Measurements from ENCODE around the gene MAP3K7. TPM values are rescaled to one million over a fixed set of nuclear protein-coding genes. Genes with fewer than 3 reads are reported as not detected.

MAP3K7 gene
- total RNA-seq, 2 experiments from 2014 or later = 26.3 to 28.7 TPM

GRCh38 chr6:90508753-90509152, 78.1 kb downstream of the MAP3K7 start:
- H3K27ac Mint-ChIP-seq = no peak overlapping the region
- H3K27me3 Mint-ChIP-seq = no peaks in the 10 kb centered on the region
- ChIA-PET POLR2A (no interaction called here), CTCF (no interaction called here)
- DNase-seq = no peak
- peaks cover 22% of the 10 kb centered on the region for H3K36me3 Mint-ChIP-seq
- peaks cover 15% of the 10 kb centered on the region for H3K9me3 Mint-ChIP-seq
- H3K4me3 Mint-ChIP-seq = no peak overlapping the region
- intact Hi-C loops (cut with micrococcal nuclease) = no loop called here
- H3K4me1 Mint-ChIP-seq (ENCODE audit: low read depth) = no peaks in the 10 kb centered on the region

DNA sequence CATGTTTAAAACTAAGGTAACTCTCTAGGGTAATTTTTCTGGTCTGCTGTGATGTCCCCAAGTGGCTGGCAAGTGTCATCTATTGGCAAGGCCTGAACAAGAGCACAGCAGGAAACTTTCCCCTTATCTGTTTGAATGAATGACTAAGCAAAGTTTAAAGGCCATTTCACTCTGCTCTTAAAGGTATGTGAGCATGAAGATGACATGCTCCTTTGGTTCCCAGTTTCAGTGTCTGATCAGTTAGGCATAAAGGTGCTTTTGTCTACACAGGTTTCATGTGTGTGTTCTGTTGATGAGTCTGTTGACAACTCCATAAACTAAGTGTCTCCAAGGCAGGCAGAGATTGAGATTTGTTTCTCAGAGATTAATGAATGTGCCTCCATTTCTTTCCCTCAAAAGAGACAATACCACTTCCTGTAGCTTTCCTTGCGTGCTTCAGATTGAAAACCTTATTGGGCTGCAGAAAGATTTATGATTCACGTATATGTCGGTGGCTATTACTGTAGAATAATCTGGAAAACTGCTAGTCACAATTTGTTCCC, 83.9 kb downstream of the MAP3K7 start:
- H3K4me1 Mint-ChIP-seq (ENCODE audit: low read depth) = peaks cover 10% of the 10 kb centered on the region
- no peaks in the 10 kb centered on the region for H3K27me3 Mint-ChIP-seq
- no peak overlapping the region for H3K27ac Mint-ChIP-seq
- CTCF ChIA-PET = no interaction called here
- H3K9me3 Mint-ChIP-seq = peaks cover under 1% of the 10 kb centered on the region
- no peak for DNase-seq
- POLR2A ChIA-PET = no interaction called here
- intact Hi-C loops (cut with micrococcal nuclease) = no loop called here
- peaks cover under 1% of the 10 kb centered on the region for H3K36me3 Mint-ChIP-seq
- H3K4me3 Mint-ChIP-seq = no peak overlapping the region

DNA sequence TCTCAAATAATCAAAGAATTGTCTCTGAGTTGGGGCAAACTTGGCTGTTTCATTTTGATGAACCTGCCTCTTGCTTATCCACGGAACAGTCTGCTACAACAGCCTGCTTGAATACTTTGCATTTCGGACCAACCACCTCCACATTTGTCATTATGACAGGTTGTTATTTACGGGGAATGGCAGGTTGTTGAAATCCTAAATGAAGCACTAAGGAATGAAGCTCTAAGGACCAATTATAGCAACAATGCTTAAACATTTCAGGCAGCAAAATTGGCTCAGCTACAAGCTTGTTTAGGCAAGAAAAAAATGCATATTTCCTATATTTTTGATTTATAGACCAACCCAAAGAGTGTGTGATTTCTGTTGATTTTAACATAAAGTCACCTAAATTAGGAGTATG, 84.5 kb downstream of the MAP3K7 start:
- Mint-ChIP-seq H3K27ac (no peak overlapping the region), H3K4me1 (ENCODE audit: low read depth) (peaks cover 10% of the 10 kb centered on the region), H3K36me3 (no peaks in the 10 kb centered on the region), H3K9me3 (no peaks in the 10 kb centered on the region), H3K4me3 (no peak overlapping the region), H3K27me3 (no peaks in the 10 kb centered on the region)
- ChIA-PET POLR2A (no interaction called here), CTCF (no interaction called here)
- intact Hi-C loops (cut with micrococcal nuclease) = no loop called here
- no peak for DNase-seq

- H3K9me3 Mint-ChIP-seq = no peaks in the 10 kb centered on the region
- H3K27me3 Mint-ChIP-seq = no peaks in the 10 kb centered on the region
- intact Hi-C loops (cut with micrococcal nuclease) = no loop called here
- no peak overlapping the region for H3K4me3 Mint-ChIP-seq
- H3K36me3 Mint-ChIP-seq = no peaks in the 10 kb centered on the region
- POLR2A ChIA-PET = no interaction called here
- H3K27ac Mint-ChIP-seq = no peak overlapping the region
- DNase-seq = no peak
- CTCF ChIA-PET = interaction anchor here (2.0 kb wide), 1 partner anchor 21 kb away, joined by 6 read pairs; no protein-coding TSS in a partner anchor
- H3K4me1 Mint-ChIP-seq (ENCODE audit: low read depth) = peaks cover 10% of the 10 kb centered on the region
These were observed 86.4 kb downstream of the MAP3K7 start for GRCh38 chr6:90500458-90500857.

GRCh38 chr6:90497411-90497810, 89.5 kb downstream of the MAP3K7 start:
- no peak overlapping the region for H3K4me3 Mint-ChIP-seq
- peaks cover 4% of the 10 kb centered on the region for H3K27me3 Mint-ChIP-seq
- intact Hi-C loops (cut with micrococcal nuclease) = no loop called here
- POLR2A ChIA-PET = no interaction called here
- CTCF ChIA-PET = interaction anchor here (0.6 to 0.9 kb wide), 2 partner anchors 20 to 214 kb away, joined by 3 to 4 read pairs; no protein-coding TSS in a partner anchor
- no peaks in the 10 kb centered on the region for H3K36me3 Mint-ChIP-seq
- H3K27ac Mint-ChIP-seq = no peak overlapping the region
- DNase-seq = no peak
- no peaks in the 10 kb centered on the region for H3K9me3 Mint-ChIP-seq
- H3K4me1 Mint-ChIP-seq (ENCODE audit: low read depth) = no peaks in the 10 kb centered on the region

DNA sequence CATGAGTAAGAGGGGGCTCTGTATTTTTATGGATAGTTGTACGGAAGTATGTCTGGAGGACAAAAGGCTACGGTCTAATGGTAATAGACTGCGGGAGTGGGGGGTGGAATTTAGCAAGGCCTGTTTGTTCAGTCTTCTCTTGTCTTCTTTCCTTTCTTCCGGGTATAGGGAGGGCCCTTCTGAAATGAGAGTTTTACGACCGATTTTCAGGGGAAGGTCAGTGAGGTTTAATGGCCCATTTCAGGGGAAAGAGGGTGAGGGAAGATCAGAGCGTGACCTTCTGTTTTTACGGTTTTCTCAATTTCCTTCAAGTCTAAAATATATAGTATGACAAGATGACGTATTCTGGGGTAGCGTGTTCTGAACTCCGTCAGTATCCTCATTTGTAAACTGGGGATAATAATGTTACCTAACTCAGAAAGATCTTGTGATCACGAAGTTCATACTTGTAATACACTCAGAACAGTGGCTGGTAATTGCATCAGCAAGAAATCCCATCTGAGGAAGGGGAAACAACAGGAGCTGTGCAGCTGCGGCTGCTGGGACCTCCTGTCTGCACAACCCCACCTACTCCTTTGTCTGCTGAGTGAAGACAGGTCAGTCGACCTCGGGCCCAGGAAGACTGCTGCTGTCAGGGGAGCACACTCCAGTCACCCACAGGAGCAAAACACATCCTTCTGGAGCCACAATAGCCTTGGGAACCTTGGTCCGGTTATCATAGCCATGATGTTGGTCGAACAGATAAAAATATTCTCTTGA, 90.4 kb downstream of the MAP3K7 start:
- intact Hi-C loops (cut with micrococcal nuclease) = no loop called here
- no peak overlapping the region for H3K4me3 Mint-ChIP-seq
- H3K9me3 Mint-ChIP-seq = no peaks in the 10 kb centered on the region
- H3K27ac Mint-ChIP-seq = no peak overlapping the region
- H3K27me3 Mint-ChIP-seq = peaks cover 9% of the 10 kb centered on the region
- H3K36me3 Mint-ChIP-seq = no peaks in the 10 kb centered on the region
- H3K4me1 Mint-ChIP-seq (ENCODE audit: low read depth) = no peaks in the 10 kb centered on the region
- no peak for DNase-seq
- ChIA-PET CTCF (no interaction called here), POLR2A (no interaction called here)

DNA sequence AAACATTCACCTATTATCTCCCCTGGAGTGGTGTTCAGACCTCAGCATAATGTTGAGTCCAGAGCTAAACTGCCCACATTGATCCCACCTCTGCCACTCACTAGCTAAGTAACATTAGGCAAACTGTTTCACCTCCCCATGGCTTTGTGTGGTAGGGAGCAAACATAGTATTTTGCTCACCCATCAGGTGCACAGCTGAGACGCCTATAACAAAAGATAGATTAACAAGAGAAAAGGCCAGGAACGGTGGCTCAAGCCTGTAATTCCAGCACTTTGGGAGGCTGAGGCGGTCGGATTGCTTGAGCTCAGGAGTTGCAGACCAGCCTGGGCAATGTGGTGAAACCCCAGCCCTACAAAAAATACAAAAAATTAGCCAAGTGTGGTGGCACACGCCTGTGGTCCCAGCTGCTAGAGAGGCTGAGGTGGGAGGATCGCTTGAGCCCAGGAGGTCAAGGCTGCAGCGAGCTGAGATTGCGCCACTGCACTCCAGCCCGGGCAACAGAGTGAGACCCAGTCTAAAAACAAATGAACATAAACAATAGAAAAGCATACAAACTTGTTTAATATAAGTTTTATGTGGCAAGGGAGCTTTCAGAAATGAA, 91.6 kb downstream of the MAP3K7 start:
- intact Hi-C loops (cut with micrococcal nuclease) = no loop called here
- CTCF ChIA-PET = no interaction called here
- Mint-ChIP-seq H3K27ac (no peak overlapping the region), H3K9me3 (no peaks in the 10 kb centered on the region), H3K4me1 (ENCODE audit: low read depth) (no peaks in the 10 kb centered on the region), H3K27me3 (peaks cover 12% of the 10 kb centered on the region), H3K4me3 (no peak overlapping the region), H3K36me3 (no peaks in the 10 kb centered on the region)
- DNase-seq = no peak
- POLR2A ChIA-PET = no interaction called here

DNA sequence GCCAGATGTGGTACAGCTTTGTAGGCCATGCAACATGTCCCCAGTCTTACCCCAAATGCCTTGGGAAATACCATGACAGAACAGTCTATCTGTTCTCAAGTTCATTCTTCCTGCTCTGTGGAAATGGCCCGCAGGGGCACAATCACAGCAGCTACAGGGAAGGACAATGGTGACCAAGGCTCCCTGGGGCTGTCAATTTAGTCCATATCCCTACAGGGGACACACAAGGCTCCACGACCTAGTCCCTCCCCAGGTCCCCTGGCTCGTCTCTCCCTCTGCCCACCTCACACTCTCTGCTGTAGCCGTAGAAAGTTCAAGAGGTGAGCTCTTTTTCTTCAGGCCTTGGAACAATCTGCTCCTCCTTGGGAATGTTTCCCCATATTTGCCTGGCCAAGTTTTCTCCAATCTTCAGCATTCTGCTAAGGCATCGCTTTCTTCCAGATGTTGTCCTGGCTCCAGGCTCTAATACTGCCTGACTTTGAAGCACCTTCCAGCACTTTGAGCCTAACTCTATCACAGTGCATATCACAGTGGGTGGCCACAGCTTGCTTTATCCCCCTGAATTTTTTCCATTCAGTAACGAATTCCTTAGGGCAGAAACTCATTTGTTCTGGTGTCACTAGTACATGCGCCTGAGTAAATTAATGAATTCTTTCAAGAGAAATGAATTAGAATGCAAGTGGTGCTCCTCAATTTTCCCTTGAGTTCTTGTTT, 92.6 kb downstream of the MAP3K7 start:
- H3K27me3 Mint-ChIP-seq = peaks cover 16% of the 10 kb centered on the region
- H3K27ac Mint-ChIP-seq = no peak overlapping the region
- POLR2A ChIA-PET = no interaction called here
- CTCF ChIA-PET = interaction anchor here (0.6 kb wide), 1 partner anchor 558 kb away, joined by 3 read pairs; no protein-coding TSS in a partner anchor
- intact Hi-C loops (cut with micrococcal nuclease) = no loop called here
- H3K9me3 Mint-ChIP-seq = no peaks in the 10 kb centered on the region
- no peak for DNase-seq
- no peaks in the 10 kb centered on the region for H3K36me3 Mint-ChIP-seq
- H3K4me1 Mint-ChIP-seq (ENCODE audit: low read depth) = no peaks in the 10 kb centered on the region
- no peak overlapping the region for H3K4me3 Mint-ChIP-seq

GRCh38 chr6:90493332-90493731, 93.5 kb downstream of the MAP3K7 start:
- H3K4me3 Mint-ChIP-seq = no peak overlapping the region
- H3K36me3 Mint-ChIP-seq = no peaks in the 10 kb centered on the region
- no peaks in the 10 kb centered on the region for H3K9me3 Mint-ChIP-seq
- intact Hi-C loops (cut with micrococcal nuclease) = no loop called here
- CTCF ChIA-PET = interaction anchor here (4.3 kb wide), 1 partner anchor 14 kb away, joined by 24 read pairs; no protein-coding TSS in a partner anchor
- H3K27ac Mint-ChIP-seq = no peak overlapping the region
- H3K4me1 Mint-ChIP-seq (ENCODE audit: low read depth) = no peaks in the 10 kb centered on the region
- no peak for DNase-seq
- H3K27me3 Mint-ChIP-seq = peaks cover 16% of the 10 kb centered on the region
- POLR2A ChIA-PET = no interaction called here

- no peaks in the 10 kb centered on the region for H3K4me1 Mint-ChIP-seq (ENCODE audit: low read depth)
- no peaks in the 10 kb centered on the region for H3K36me3 Mint-ChIP-seq
- ChIA-PET POLR2A (no interaction called here), CTCF (interaction anchor here (4.3 kb wide), 1 partner anchor 13 kb away, joined by 24 read pairs; no protein-coding TSS in a partner anchor)
- H3K4me3 Mint-ChIP-seq = no peak overlapping the region
- H3K27me3 Mint-ChIP-seq = peaks cover 16% of the 10 kb centered on the region
- no peaks in the 10 kb centered on the region for H3K9me3 Mint-ChIP-seq
- no peak overlapping the region for H3K27ac Mint-ChIP-seq
- no peak for DNase-seq
- intact Hi-C loops (cut with micrococcal nuclease) = no loop called here
These were observed 94.1 kb downstream of the MAP3K7 start for GRCh38 chr6:90492798-90493197.

DNA sequence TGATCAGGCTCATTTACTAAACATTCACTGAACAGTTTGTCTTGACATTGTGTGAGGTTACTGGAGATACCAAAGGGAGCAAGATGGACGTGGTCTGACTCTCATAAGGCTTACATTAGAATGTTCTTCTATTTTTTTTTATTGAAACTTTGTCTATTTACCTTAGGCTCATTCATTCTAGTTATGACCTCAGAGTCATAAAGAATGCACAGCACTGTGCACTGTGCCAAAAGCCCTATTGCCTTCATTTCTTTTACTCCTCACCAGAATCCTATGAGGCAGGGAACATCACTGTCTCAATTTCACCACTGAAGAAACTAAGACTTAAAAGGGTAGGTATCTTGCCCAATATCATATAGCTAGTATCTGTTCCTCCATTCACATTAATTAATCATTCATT, 94.5 kb downstream of the MAP3K7 start:
- Mint-ChIP-seq H3K4me3 (no peak overlapping the region), H3K4me1 (ENCODE audit: low read depth) (no peaks in the 10 kb centered on the region), H3K9me3 (no peaks in the 10 kb centered on the region), H3K36me3 (no peaks in the 10 kb centered on the region), H3K27me3 (peaks cover 16% of the 10 kb centered on the region), H3K27ac (no peak overlapping the region)
- POLR2A ChIA-PET = no interaction called here
- intact Hi-C loops (cut with micrococcal nuclease) = no loop called here
- CTCF ChIA-PET = interaction anchor here (4.3 kb wide), 1 partner anchor 13 kb away, joined by 24 read pairs; no protein-coding TSS in a partner anchor
- no peak for DNase-seq

DNA sequence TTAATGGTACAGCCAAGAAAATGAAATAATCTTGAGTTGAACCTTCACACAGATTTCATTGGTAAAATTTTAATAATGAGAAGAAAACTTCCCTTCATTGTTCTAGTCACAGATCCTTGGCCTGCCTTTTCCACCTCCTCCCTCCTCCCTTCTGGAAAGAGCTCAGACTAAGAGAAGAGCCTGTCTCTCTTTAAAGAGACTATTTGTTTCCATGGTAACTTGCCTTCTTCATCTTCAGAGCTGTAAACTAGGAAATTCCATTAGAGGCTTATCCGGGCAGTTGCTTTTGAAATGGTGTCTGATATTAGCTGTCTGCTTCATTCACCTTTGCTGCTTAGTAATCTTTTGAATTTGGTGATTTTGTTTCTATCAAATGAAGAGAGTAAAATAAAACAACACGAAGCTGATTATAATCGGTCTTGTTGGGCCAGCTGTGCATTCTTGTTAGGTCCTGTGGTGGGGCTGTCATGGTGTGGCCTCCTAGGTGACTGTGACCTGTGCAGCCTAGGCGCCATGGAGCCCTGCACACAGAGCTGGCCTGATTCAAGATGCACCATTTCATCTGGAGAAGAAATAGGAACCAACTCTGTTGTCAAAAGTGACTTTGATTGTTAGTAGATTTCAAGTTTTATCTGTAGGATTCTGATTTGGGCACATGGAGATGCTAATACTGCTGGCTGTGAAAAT, 96.7 kb downstream of the MAP3K7 start:
- peaks cover 5% of the 10 kb centered on the region for H3K36me3 Mint-ChIP-seq
- no peak overlapping the region for H3K4me3 Mint-ChIP-seq
- ChIA-PET CTCF (interaction anchor here (1.1 to 4.3 kb wide), 3 partner anchors 11 to 550 kb away, joined by 3 to 24 read pairs (median 4); no protein-coding TSS in a partner anchor), POLR2A (no interaction called here)
- H3K4me1 Mint-ChIP-seq (ENCODE audit: low read depth) = peaks cover 8% of the 10 kb centered on the region
- peaks cover 16% of the 10 kb centered on the region for H3K27me3 Mint-ChIP-seq
- intact Hi-C loops (cut with micrococcal nuclease) = no loop called here
- H3K9me3 Mint-ChIP-seq = peaks cover 11% of the 10 kb centered on the region
- no peak for DNase-seq
- H3K27ac Mint-ChIP-seq = no peak overlapping the region
